PC-9 (cell line): ENCODE results near the gene RASGRP2. TPM values are rescaled to one million over a fixed set of nuclear protein-coding genes. Genes with fewer than 3 reads are reported as not detected.

Source experiments
- BruUV-seq: library from RNA; stranded (reverse); fragments of 400-500 nt; replicated peaks from 2 replicates; lab custom pipeline; 2021; lab: Mats Ljungman, UMichigan
- CTCF ChIA-PET: fragments of 300-600 bp; sonication (Branson Sonifier 250); formaldehyde crosslinking; loops from one replicate; lab custom pipeline; 2022; ENCODE audit warnings: antibody characterized with exemption; lab: Charles Lee
- POLR2A ChIA-PET: fragments of 300-600 bp; sonication (Branson Sonifier 250); formaldehyde crosslinking; loops from one replicate; lab custom pipeline; 2022; ENCODE audit warnings: antibody characterized with exemption; ENCODE audit not compliant: unreplicated experiment; lab: Charles Lee
- DNase-seq, 2 experiments: peaks; one replicate each; pipeline versions ENCODE4 v3.0.0 to v3.0.0-alpha.2; 2015 to 2022; ENCODE audit warnings: mixed read lengths in 1 of 2
- H2AFZ ChIP-seq: fragments of 200-600 bp; sonication (generic); 2 replicates; pipeline ENCODE4 v1.8.1; 2017; ENCODE audit warnings: antibody characterized with exemption
- H3F3A ChIP-seq: fragments of 200-600 bp; sonication (generic); 2 replicates; pipeline ENCODE4 v1.8.1; 2017; ENCODE audit warnings: antibody characterized with exemption, mild to moderate bottlenecking, low read depth; ENCODE audit not compliant: insufficient read depth
- H3K27ac ChIP-seq: fragments of 200-600 bp; sonication (generic); 2 replicates; pipeline ENCODE4 v1.6.1; 2016; ENCODE audit warnings: mixed run types
- H3K27me3 ChIP-seq: fragments of 200-600 bp; sonication (generic); 2 replicates; pipeline ENCODE4 v1.6.1; 2016; ENCODE audit warnings: low read depth, mixed run types; ENCODE audit not compliant: insufficient read depth
- H3K36me3 ChIP-seq: fragments of 200-600 bp; sonication (generic); 2 replicates; pipeline ENCODE4 v1.6.1; 2016; ENCODE audit warnings: low read depth, mixed run types
- H3K4me1 ChIP-seq: fragments of 200-600 bp; sonication (generic); replicated peaks from 2 replicates; pipeline ENCODE4 v1.6.1; 2016; ENCODE audit warnings: mixed run types; ENCODE audit not compliant: insufficient read depth
- H3K4me2 ChIP-seq: fragments of 200-600 bp; sonication (generic); 2 replicates; pipeline ENCODE4 v1.6.1; 2017; ENCODE audit warnings: mixed run types
- H3K4me3 ChIP-seq: fragments of 200-600 bp; sonication (generic); 2 replicates; pipeline ENCODE4 v1.6.1; 2016; ENCODE audit warnings: mixed run types
- H3K79me2 ChIP-seq: fragments of 200-600 bp; sonication (generic); 2 replicates; pipeline ENCODE4 v1.6.1; 2017; ENCODE audit warnings: low read depth, mixed run types
- H3K9me2 ChIP-seq: fragments of 200-600 bp; sonication (generic); 2 replicates; pipeline ENCODE4 v1.8.1; 2017; ENCODE audit warnings: mild to moderate bottlenecking; ENCODE audit not compliant: insufficient read depth
- H3K9me3 ChIP-seq: fragments of 200-600 bp; sonication (generic); 2 replicates; pipeline ENCODE4 v1.8.1; 2016; ENCODE audit warnings: low read depth; ENCODE audit not compliant: insufficient read depth
- H4K20me1 ChIP-seq: fragments of 200-600 bp; sonication (generic); 2 replicates; pipeline ENCODE4 v1.8.1; 2017; ENCODE audit not compliant: insufficient read depth
- EZH2 ChIP-seq: fragments of 200-600 bp; sonication (generic); IDR thresholded peaks from 2 replicates; pipeline ENCODE4 v1.8.0; 2017; ENCODE audit warnings: antibody characterized with exemption, low read depth
- intact Hi-C: fragments of 100-400 bp; cut with micrococcal nuclease; formaldehyde crosslinking; loops from one replicate; pipeline ENCODE4 v1.10.0; 2022; ENCODE audit not compliant: unreplicated experiment
- total RNA-seq: library from RNA; stranded (reverse); gene quantifications from 2 replicates; pipeline ENCODE4 v1.2.3, GENCODE V29; 2021
- TF ChIP-seq, protein P1 (sequence below): fragments of 200-600 bp; sonication (generic); conservative IDR thresholded peaks from 2 replicates; pipeline ENCODE4 v1.6.1; 2017; ENCODE audit warnings: mixed run types, antibody characterized with exemption, mild to moderate bottlenecking, moderate library complexity

RASGRP2 gene
- total RNA-seq, 1 experiment from 2014 or later: 1.0 TPM

DNA sequence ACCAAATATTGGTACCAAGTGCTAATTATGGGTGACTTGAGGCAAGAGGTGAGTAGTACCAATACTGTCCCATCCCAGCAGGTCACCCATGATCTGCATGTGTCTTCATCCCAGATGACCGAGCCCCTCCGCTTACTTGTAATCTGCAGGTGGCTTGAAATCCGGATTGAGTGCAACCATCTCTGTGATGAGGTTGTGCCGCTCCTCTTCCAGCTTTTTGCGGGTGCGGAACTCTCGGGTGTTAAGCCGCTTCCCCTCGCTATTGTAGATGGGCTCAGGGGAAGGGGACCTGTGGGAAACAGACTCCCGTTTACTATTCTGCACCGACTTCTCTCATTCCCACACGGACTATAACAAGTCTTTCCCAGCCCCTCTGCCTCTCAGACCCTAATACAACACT is 26.2 kb upstream of the RASGRP2 start:
- Histone ChIP-seq H3K79me2 (peaks cover 70% of the 10 kb centered on the region), H3K27ac (no peak overlapping the region), H3K4me2 (no peak overlapping the region), H3K9me2 (no peaks in the 10 kb centered on the region), H3K36me3 (peaks cover 78% of the 10 kb centered on the region), H3F3A (peaks cover 89% of the 10 kb centered on the region), H3K4me3 (no peak overlapping the region), H3K9me3 (no peaks in the 10 kb centered on the region), H3K27me3 (no peaks in the 10 kb centered on the region), H2AFZ (no peak overlapping the region), H3K4me1 (no peaks in the 10 kb centered on the region), H4K20me1 (peaks cover 97% of the 10 kb centered on the region)
- ChIA-PET POLR2A (interaction anchor here (0.6 kb wide), 1 partner anchor 36 kb away, joined by 5 read pairs; no protein-coding TSS in a partner anchor), CTCF (no interaction called here)
- no TSS peak for BruUV-seq
- no peak for TF ChIP-seq EZH2
- TF ChIP-seq, protein P1, sequence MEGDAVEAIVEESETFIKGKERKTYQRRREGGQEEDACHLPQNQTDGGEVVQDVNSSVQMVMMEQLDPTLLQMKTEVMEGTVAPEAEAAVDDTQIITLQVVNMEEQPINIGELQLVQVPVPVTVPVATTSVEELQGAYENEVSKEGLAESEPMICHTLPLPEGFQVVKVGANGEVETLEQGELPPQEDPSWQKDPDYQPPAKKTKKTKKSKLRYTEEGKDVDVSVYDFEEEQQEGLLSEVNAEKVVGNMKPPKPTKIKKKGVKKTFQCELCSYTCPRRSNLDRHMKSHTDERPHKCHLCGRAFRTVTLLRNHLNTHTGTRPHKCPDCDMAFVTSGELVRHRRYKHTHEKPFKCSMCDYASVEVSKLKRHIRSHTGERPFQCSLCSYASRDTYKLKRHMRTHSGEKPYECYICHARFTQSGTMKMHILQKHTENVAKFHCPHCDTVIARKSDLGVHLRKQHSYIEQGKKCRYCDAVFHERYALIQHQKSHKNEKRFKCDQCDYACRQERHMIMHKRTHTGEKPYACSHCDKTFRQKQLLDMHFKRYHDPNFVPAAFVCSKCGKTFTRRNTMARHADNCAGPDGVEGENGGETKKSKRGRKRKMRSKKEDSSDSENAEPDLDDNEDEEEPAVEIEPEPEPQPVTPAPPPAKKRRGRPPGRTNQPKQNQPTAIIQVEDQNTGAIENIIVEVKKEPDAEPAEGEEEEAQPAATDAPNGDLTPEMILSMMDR: no peak
- DNase-seq: no peak
- intact Hi-C loops: loop anchor here (10.0 kb wide), 1 partner anchor 245 kb away; the partner anchor contains the start of gene ARL2

DNA sequence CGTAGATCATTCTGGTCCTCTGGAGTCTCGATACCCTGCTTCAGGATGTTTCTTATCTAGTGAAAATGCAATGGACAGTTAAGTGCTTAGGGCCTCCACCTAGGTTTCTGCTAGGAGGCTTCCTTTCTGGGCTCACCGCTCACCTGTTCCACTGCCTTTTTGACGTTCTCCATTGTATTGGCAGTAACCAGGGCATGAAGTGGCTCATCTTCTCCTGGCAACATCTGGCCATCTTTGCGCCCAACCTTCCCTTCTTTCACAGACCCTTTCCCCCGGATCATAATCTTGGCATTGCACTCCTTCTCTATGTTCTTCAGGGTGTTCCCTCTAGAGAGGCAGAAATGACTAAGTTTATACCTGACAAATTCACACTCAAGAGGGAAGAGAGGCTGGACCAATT is 25.3 kb upstream of the RASGRP2 start:
- H4K20me1 ChIP-seq: peaks cover 97% of the 10 kb centered on the region
- no peak for DNase-seq
- ChIA-PET POLR2A (no interaction called here), CTCF (no interaction called here)
- TF ChIP-seq EZH2: no peak
- TF ChIP-seq, protein P1: no peak
- peaks cover 62% of the 10 kb centered on the region for H3K79me2 ChIP-seq
- peaks cover 79% of the 10 kb centered on the region for H3K36me3 ChIP-seq
- no peak overlapping the region for H3K4me2 ChIP-seq
- no peaks in the 10 kb centered on the region for H3K9me2 ChIP-seq
- no peak overlapping the region for H2AFZ ChIP-seq
- peaks cover 89% of the 10 kb centered on the region for H3F3A ChIP-seq
- BruUV-seq: no TSS peak
- intact Hi-C loops: no loop called here
- H3K9me3 ChIP-seq: no peaks in the 10 kb centered on the region
- no peaks in the 10 kb centered on the region for H3K27me3 ChIP-seq
- no peaks in the 10 kb centered on the region for H3K4me1 ChIP-seq
- H3K4me3 ChIP-seq: no peak overlapping the region
- no peak overlapping the region for H3K27ac ChIP-seq

DNA sequence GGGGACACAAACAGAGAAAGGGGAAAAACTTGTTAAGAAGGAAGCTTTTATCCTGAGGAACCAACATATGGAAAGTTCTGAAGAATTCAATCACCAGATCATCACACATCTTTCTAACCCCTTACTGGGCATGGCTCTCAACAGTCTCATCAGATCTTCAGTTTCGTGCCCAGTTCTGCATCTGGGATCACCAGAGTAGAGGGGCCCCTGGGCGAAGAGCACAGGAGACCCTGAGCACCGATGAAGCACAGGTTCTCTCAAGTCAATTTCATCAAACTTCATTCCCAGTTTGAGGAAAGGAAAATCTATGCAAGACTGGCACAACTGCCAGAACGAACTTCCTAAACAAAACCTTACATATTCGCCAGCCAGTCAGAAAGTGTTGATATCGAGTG is 24.4 kb upstream of the RASGRP2 start:
- Histone ChIP-seq H3K4me3 (no peak overlapping the region), H4K20me1 (peaks cover 97% of the 10 kb centered on the region), H3K36me3 (peaks cover 78% of the 10 kb centered on the region), H2AFZ (no peak overlapping the region), H3F3A (peaks cover 90% of the 10 kb centered on the region), H3K4me1 (no peaks in the 10 kb centered on the region), H3K27ac (no peak overlapping the region), H3K79me2 (peaks cover 52% of the 10 kb centered on the region), H3K27me3 (no peaks in the 10 kb centered on the region), H3K4me2 (no peak overlapping the region), H3K9me3 (no peaks in the 10 kb centered on the region), H3K9me2 (no peaks in the 10 kb centered on the region)
- CTCF ChIA-PET: interaction anchor here (0.7 kb wide), 1 partner anchor 10 kb away, joined by 3 read pairs; the partner anchor contains the start of gene SF1
- intact Hi-C loops: no loop called here
- POLR2A ChIA-PET: no interaction called here
- BruUV-seq: no TSS peak
- no peak for TF ChIP-seq EZH2
- TF ChIP-seq, protein P1: no peak
- DNase-seq: no peak
